OCI-LY7 (cell line): ENCODE measurements around the gene RARG. TPM values are rescaled to one million over a fixed set of nuclear protein-coding genes. Genes with fewer than 3 reads are reported as not detected.
A peak's percentile ranks its signal among the peaks of the same experiment; 100 is the strongest.

Experiments used
- BruUV-seq: library from RNA; stranded (reverse); fragments of 400-500 nt; replicated peaks from 2 replicates; lab custom pipeline; 2021; lab: Mats Ljungman, UMichigan
- CTCF ChIA-PET: fragments of 300-600 bp; sonication (Branson Sonifier 250); formaldehyde crosslinking; loops from one replicate; lab custom pipeline; 2022; ENCODE audit warnings: antibody characterized with exemption; ENCODE audit not compliant: unreplicated experiment; lab: Charles Lee
- POLR2A ChIA-PET: fragments of 300-600 bp; sonication (Branson Sonifier 250); formaldehyde crosslinking; loops from one replicate; lab custom pipeline; 2022; ENCODE audit warnings: antibody characterized with exemption; lab: Charles Lee
- DNase-seq: peaks from one replicate; pipeline ENCODE4 v3.0.0-alpha.2; 2015; ENCODE audit warnings: low spot score
- H2AFZ ChIP-seq: fragments of 200-600 bp; sonication (generic), shearing (Covaris generic); 2 replicates; pipeline ENCODE4 v1.6.1; 2014; ENCODE audit warnings: mild to moderate bottlenecking, antibody characterized with exemption, low read length, moderate library complexity
- H3K27ac ChIP-seq: fragments of 200-600 bp; sonication (generic); 2 replicates; pipeline ENCODE4 v1.5.1; 2014; ENCODE audit warnings: mixed run types, low read depth, mild to moderate bottlenecking, moderate library complexity, low read length, inconsistent platforms; ENCODE audit not compliant: poor library complexity, severe bottlenecking
- H3K36me3 ChIP-seq: fragments of 200-600 bp; sonication (generic); 2 replicates; pipeline ENCODE4 v1.6.1; 2014; ENCODE audit warnings: mild to moderate bottlenecking, antibody characterized with exemption, low read length, moderate library complexity, mixed read lengths; ENCODE audit not compliant: insufficient read depth
- H3K4me1 ChIP-seq: fragments of 200-600 bp; sonication (generic); 2 replicates; pipeline ENCODE4 v1.5.1; 2014; ENCODE audit warnings: mild to moderate bottlenecking, low read length; ENCODE audit not compliant: insufficient read depth, poor library complexity, severe bottlenecking
- H3K4me2 ChIP-seq: fragments of 200-600 bp; sonication (generic); 2 replicates; pipeline ENCODE4 v1.6.1; 2014; ENCODE audit warnings: mild to moderate bottlenecking, low read length
- H3K4me3 ChIP-seq: fragments of 200-600 bp; sonication (generic); 2 replicates; pipeline ENCODE4 v1.5.1; 2014; ENCODE audit warnings: mild to moderate bottlenecking, low read depth, low read length; ENCODE audit not compliant: poor library complexity, severe bottlenecking
- H3K79me2 ChIP-seq: fragments of 200-600 bp; sonication (generic); 2 replicates; pipeline ENCODE4 v1.6.1; 2016; ENCODE audit warnings: low read depth, mild to moderate bottlenecking, low read length, moderate library complexity, mixed read lengths; ENCODE audit not compliant: insufficient read depth
- H3K9me2 ChIP-seq: fragments of 200-600 bp; sonication (generic); 2 replicates; pipeline ENCODE4 v1.6.1; 2016; ENCODE audit warnings: mild to moderate bottlenecking, low read length, mixed read lengths; ENCODE audit not compliant: insufficient read depth
- H3K9me3 ChIP-seq: fragments of 200-600 bp; sonication (generic); 2 replicates; pipeline ENCODE4 v1.6.1; 2014; ENCODE audit warnings: mild to moderate bottlenecking, mixed run types, low read length, mixed read lengths
- H4K20me1 ChIP-seq: fragments of 200-600 bp; sonication (generic); 2 replicates; pipeline ENCODE4 v1.6.1; 2014; ENCODE audit warnings: mild to moderate bottlenecking, antibody characterized with exemption, low read length, moderate library complexity, mixed read lengths; ENCODE audit not compliant: insufficient read depth
- CTCF ChIP-seq: fragments of 200-600 bp; sonication (generic); conservative IDR thresholded peaks from 2 replicates; pipeline ENCODE4 v1.5.1; 2014; ENCODE audit warnings: mild to moderate bottlenecking, antibody characterized with exemption, low read length, moderate library complexity, mixed read lengths
- EZH2phosphoT487 ChIP-seq: fragments of 200-600 bp; sonication (generic); IDR thresholded peaks from 2 replicates; pipeline ENCODE4 v1.6.1; 2018; ENCODE audit warnings: low read depth, borderline replicate concordance, mild to moderate bottlenecking, mixed run types, antibody characterized with exemption, low read length, moderate library complexity, mixed read lengths
- intact Hi-C: fragments of 100-400 bp; cut with micrococcal nuclease; formaldehyde crosslinking; loops from one replicate; pipeline ENCODE4 v1.10.0; 2022; ENCODE audit not compliant: unreplicated experiment
- total RNA-seq, 2 experiments: library from RNA; depleted of rRNA in 1 of 2; stranded (reverse); fragments of >200 nt in 1 of 2; shearing (Covaris generic) in 1 of 2; gene quantifications; 2 replicates each; pipeline ENCODE4 v1.2.3, GENCODE V29; 2014 to 2022

Gene RARG
- total RNA-seq, 2 experiments from 2014 or later, result 7.0 to 8.4 TPM

GRCh38 chr12:53182903-53183302 is 49.1 kb downstream of the RARG start:
- TF ChIP-seq EZH2phosphoT487 (no peak), CTCF (no peak)
- Histone ChIP-seq H3K27ac (no peak overlapping the region), H2AFZ (no peak overlapping the region), H3K79me2 (peaks cover 38% of the 10 kb centered on the region), H3K4me3 (peak overlapping the region; percentile 91), H4K20me1 (no peaks in the 10 kb centered on the region), H3K4me1 (peaks cover 52% of the 10 kb centered on the region), H3K9me2 (no peaks in the 10 kb centered on the region), H3K4me2 (peak overlapping the region; percentile 100), H3K9me3 (peaks cover 7% of the 10 kb centered on the region; the same call in 1 of the 2 replicates), H3K36me3 (peaks cover 62% of the 10 kb centered on the region)
- ChIA-PET CTCF (no interaction called here), POLR2A (interaction anchor here (4.6 kb wide), 1 partner anchor 18 kb away, joined by 41 read pairs; no protein-coding TSS in a partner anchor)
- intact Hi-C loops, result no loop called here
- no peak for DNase-seq
- BruUV-seq, result no TSS peak

GRCh38 chr12:53181935-53182334 is 50.1 kb downstream of the RARG start:
- intact Hi-C loops, result no loop called here
- no peak for DNase-seq
- Histone ChIP-seq H3K4me1 (peaks cover 52% of the 10 kb centered on the region), H2AFZ (no peak overlapping the region), H3K9me2 (no peaks in the 10 kb centered on the region), H3K79me2 (peaks cover 38% of the 10 kb centered on the region), H3K4me3 (peak overlapping the region; percentile 91), H4K20me1 (no peaks in the 10 kb centered on the region), H3K4me2 (peak overlapping the region; percentile 100), H3K27ac (peak overlapping the region; percentile 87), H3K9me3 (peaks cover 7% of the 10 kb centered on the region; the same call in 1 of the 2 replicates), H3K36me3 (peaks cover 53% of the 10 kb centered on the region)
- TF ChIP-seq EZH2phosphoT487, result no peak
- no peak for TF ChIP-seq CTCF
- ChIA-PET POLR2A (interaction anchor here (0.6 to 4.6 kb wide), 9 partner anchors 8 to 448 kb away, joined by 3 to 41 read pairs (median 3); partner anchors contain the start of gene PFDN5), CTCF (no interaction called here)
- no TSS peak for BruUV-seq
